SK-N-DZ (cell line): ENCODE measurements around the gene FAM110D.

Experiments
- DNase-seq: peaks from one replicate; pipeline ENCODE4 v3.0.0-alpha.2; 2015; ENCODE audit warnings: low spot score

Gene FAM110D

DNA sequence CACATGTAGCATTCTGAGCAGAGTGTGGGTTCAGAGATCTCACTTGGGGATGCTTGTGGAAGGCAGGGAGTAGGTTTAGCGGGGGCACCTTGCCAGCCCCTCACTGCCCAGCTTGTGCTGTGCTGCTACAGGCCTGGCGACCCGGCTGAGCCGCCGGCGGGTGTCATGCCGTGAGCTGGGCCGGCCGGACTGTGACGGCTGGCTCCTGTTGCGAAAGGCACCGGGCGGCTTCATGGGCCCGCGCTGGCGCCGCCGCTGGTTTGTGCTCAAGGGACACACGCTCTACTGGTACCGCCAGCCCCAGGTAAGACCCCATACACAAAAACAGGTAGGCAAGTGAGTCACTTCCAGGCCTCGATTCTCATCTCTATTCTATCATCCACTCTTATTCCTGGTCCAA lies 26.0 kb downstream of the FAM110D start:
- no peak for DNase-seq

DNA sequence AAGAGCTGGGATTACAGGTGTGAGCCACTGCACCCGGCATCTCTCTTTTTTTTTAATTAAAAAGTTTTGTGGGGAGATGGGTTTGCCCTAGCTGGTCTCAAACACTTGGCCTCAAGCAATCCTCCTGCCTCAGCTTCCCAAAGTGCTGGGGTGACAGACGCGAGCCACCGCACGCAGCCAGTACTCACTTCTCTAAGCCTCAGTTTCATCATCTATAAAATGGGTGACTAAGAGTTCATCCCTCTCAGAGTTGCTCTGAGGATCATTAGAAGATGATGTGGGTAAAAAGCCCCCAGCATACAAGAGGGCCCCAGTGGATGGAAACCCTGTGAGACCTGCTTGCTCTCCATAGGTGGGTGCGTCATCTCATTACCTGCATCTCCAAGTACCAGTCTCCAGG lies 29.0 kb downstream of the FAM110D start:
- no peak for DNase-seq

DNA sequence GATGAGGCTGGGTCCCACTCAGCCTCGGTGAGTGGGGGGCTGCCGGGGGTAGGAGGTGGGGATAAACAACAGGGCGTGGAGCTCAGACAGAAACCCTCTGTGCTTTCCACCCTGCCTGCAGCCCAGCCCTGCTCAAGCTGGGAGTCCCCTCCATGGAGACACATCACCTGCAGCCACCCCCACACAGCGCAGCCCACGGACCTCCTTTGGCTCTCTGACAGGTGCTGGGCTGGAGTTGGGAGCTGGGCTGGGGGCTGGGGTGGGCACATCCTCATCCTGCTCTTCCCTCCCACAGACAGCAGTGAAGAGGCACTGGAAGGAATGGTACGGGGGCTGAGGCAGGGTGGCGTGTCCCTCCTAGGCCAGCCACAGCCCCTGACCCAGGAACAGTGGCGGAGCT lies 29.6 kb downstream of the FAM110D start:
- DNase-seq = no peak

DNA sequence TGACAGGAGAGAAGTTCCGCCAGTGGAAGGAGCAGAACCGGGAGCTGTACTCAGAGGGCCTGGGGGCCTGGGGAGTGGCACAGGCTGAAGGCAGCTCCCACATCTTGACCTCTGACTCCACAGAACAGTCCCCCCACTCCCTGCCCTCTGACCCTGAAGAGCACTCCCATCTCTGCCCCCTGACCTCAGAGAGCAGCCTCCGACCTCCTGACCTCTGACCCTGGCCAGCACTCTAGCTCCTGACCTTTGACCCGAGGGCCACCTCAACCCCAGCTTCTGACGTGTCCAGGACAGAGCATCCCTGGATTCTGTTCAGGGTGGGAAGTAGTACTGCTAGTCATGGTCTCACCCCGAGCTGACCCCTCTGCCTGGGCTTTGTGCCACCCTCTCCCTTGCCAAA lies 30.5 kb downstream of the FAM110D start:
- DNase-seq = no peak

DNA sequence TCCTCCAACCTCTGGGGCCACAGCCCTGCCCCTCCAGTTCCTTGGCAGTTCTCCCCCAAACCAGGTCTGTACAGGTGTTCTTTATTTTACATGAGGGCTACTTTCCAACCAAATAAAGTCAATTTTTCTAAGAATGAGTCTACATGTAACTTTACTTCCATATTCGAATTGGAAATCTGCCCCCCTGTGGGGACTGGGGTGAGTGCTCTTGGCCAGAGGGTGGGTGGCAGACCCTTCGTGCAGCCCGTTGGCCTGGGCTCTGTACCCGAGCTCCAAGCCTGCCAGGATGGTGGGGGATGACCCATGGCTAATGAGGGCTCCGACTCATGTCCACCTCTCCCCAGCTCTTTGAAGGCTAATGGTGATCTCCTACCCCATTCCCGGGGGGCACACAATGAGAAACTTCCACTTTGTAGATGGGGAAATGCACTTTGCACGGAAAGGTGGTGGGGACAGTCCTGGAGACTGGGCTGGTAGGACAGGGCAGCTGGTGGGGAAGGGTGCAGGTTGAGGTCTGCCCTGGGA lies 30.9 kb downstream of the FAM110D start:
- no peak for DNase-seq

DNA sequence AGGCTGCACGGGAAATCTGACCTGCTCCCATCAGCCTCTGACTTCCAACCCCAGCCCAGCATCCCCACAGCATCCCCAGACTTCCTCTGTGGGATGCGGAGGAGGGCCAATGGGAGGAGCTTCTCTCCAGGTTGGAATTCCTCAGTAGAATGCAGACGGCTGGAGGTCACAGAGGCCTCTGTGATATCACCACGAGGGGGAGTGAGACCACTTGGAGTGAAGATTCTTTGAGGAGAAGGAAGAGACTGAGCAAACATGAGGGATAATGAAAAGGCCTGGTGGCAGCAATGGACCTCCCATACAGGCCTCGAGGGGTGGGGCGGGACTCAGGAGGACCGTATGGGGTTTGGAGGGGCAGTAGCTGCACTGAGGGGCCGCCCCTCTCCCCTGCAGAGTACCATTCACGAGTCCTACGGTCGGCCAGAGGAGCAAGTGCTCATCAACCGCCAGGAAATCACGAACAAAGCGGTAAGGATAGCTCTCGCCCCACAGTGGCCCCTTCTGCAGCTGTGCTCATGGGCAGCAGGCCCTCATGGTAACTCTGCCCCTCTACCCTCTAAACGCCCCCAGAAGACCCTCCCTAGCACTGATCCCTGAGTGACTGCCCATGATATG lies 31.6 kb downstream of the FAM110D start, which contains the start of gene CATSPER4:
TSS of gene CATSPER4 (plus strand) at position 230 of the 615 bp plus-strand sequence. CDS start at position 256, 26 bp downstream.
- DNase-seq = peak; percentile 85

DNA sequence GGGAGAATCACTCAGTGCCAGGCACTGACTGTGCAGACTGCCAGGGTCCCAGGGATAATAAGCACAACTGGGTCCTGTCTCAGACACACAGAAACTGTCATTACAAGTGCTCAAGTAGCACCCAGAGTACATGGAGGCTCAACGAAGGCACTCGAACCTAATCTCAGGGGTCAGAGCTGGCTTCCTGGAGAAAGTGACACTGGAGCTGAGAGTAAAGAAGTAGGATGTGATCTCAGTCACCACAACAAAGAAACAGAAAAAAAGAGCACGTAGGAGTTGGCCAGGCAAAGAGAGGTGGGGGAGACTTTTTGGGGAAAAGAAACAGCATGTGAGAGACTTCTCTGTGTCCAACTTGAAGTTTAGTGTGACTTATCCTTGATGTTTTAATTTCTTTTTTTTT lies 32.9 kb downstream of the FAM110D start:
- DNase-seq = no peak

DNA sequence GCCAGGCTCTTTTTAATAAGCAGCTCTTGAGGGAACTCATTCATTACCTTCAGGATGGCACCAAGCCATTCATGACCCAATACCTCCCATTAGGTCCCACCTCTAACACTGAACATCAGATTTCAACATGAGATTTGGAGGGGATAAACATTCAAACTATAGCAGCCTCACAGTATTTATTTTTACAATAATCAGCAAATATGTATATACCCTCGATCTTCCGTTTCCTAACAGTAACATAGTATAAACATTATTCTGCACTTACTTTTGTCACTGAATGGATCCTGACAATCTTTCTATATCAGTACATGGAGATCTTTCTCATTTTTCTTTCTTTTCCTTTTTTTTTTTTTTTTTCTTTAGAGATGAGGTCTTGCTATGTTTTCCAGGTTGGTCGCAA lies 36.9 kb downstream of the FAM110D start:
- no peak for DNase-seq

DNA sequence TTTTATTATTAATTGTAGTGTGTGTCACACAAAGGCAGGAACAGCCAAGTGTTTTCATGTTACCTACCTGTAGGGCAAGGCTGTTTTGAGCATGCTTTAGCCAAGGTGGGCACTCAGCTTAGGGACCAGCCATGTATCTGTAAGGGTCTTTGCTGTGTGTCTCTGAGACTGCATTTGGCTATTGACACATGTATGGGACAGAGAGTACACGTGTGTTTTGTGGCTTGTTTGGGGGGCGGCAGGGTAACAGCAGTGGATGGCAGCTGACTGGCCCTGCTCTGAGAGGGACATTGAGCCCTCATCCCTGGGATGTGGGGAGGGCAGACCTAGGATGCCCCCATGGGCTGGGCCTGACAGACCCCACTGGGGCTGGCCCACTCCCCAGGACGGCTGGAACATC lies 38.4 kb downstream of the FAM110D start:
- no peak for DNase-seq

DNA sequence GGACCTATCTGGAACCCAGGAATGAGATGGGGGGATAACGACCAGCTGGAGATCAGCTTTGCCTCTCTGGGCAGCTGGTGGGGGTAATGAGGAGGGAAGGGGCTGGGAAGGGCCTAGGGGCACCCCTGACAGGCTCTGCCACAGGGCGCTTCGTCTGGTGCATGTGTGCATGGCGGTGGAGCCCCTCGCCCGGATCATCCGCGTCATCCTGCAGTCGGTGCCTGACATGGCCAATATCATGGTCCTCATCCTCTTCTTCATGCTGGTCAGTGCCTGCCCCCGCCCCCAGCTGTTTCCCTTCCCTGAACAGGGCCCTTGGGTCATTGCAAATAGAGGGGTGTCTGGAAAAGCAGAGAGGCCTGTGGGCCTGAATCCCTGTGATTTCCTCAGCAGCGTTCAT lies 38.9 kb downstream of the FAM110D start:
- no peak for DNase-seq

DNA sequence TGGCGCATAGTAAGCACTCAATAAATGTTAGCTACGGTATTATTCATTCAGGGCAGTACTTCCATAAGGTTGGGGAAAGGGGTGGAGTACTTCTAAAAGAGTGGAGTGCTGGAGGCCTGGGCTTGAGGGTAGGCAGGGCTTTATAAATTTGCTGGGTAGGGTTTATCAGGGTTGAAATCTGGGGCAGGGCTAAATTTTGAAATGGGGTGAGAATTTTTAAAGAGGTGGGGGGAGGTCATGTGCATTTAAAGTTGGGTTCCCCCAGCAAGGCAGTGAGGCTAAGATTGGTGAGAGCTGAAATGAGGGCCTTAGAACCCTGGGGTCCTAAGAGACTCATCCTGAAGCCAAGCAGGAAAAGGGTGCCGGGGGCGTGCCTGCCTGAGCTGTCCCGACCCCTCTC lies 41.5 kb downstream of the FAM110D start:
- DNase-seq = no peak

DNA sequence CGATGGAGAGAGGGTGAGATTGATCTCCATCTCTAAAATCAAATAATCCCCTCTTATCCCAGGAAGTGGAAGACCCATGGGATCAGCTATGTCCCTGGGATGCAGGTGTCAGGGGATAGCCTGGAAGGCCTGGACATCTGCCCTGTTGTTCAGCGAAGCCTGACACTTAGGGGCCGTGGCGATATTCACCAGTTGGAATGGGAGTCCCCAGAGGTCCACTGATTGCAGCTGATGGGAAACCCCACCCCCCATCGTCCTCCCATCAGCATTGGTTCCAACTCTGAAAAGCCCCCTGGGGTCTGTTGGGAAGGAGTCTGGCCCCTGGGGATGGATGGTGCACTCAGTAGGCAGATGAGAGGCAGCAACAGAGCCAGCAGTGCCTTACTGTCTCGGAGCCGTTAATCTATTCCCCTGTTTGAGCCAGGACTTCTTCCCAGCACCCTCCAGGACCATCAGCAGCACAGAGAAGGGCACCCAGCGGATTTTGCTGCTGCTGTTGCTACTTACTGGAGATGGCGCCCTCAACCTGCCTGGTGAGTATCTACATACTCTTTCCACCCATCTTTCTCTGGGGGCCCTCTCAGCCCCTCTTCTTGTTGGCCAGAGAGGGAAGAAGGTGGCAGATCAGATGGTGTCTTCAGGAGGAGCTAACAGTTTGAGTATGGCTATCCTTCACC lies 44.9 kb downstream of the FAM110D start:
- peak; percentile 23 for DNase-seq

DNA sequence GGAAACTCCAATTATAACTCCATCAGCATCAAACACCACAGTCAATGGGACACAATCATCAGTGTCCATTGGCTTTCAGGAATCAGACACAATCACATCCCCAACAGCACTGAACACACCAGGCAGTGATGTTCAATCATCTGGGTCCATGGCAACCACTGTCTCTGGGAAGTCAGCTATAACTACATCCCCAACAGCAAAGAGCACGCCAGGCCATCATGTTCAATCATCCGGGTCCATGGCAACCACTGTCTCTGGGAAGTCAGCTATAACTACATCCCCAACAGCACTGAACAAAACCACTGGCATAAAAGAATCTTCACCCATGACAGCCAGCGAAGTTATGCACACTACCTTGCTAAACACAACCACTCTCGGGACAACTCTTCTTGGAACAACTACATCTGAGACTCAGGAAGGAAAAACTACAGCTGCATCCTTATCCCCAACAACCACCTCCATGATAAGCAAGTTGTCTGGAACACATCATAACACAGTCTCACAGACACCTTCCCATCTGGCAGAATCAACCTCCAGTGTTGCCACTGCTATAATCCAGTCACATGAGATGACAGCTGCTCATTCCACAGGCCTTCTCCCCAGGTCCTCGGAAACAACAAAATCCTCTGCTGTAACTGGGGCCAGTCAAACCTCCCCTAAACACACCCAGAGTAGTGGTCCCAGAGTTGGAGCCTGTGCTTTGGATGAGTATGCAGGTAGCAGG lies 51.4 kb downstream of the FAM110D start:
- peak; percentile 51 for DNase-seq

DNA sequence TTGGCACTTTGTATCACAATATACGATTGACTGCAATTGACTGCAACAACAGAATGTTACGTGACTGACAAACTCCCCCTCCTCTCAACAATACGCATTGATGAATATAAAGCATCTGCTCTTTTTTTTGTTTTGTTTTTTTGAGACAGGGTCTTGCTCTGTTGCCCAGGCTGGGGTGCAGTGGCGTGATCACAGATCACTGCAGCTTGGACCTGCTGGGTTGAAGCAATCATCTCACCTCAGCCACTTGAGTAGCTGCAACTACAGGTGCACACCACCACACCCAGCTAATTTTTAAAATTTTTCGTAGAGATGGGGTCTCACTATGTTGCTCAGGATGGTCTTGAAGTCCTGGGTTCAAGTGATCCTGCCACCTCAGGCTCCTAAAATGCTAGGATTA lies 53.8 kb downstream of the FAM110D start:
- no peak for DNase-seq

DNA sequence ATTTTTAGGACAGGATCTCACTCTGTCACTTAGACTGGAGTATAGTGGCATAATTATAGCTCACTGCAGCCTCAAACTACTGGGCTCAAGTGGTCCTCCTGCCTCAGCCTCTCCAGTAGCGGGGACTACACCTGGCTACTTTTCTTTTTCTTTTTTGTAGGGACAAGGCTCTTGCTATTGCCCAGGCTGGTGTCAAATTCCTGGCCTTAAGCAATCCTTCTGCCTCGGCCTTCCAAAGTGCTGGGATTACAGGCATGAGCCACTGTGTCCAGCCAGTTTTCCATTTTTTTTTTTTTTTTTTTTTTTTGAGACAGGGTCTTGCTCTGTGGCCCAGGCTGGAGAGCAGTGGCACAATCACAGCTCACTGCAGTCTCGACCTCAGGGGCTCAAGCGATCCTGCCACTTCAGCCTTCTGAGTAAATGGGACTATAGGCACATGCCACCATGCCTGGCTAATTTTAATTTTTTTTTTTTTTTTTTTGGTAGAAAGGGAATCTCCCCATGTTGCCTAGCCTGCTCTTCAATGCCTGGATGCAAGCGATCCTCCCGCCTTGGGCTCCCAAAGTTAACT lies 54.5 kb downstream of the FAM110D start:
- no peak for DNase-seq
